Neural progenitor cell (in vitro differentiated cells): ENCODE measurements around the gene FBXL14.

ENCODE experiments used
- EZH2phosphoT487 ChIP-seq: fragments of 200-600 bp; sonication (generic); IDR thresholded peaks from 2 replicates; pipeline ENCODE4 v1.6.1; 2017; ENCODE audit warnings: antibody characterized with exemption
- TF ChIP-seq, protein P1 (sequence below): fragments of 200-600 bp; sonication (generic); IDR thresholded peaks from 2 replicates; pipeline ENCODE4 v1.5.1; 2017; ENCODE audit warnings: antibody characterized with exemption, mild to moderate bottlenecking

DNA sequence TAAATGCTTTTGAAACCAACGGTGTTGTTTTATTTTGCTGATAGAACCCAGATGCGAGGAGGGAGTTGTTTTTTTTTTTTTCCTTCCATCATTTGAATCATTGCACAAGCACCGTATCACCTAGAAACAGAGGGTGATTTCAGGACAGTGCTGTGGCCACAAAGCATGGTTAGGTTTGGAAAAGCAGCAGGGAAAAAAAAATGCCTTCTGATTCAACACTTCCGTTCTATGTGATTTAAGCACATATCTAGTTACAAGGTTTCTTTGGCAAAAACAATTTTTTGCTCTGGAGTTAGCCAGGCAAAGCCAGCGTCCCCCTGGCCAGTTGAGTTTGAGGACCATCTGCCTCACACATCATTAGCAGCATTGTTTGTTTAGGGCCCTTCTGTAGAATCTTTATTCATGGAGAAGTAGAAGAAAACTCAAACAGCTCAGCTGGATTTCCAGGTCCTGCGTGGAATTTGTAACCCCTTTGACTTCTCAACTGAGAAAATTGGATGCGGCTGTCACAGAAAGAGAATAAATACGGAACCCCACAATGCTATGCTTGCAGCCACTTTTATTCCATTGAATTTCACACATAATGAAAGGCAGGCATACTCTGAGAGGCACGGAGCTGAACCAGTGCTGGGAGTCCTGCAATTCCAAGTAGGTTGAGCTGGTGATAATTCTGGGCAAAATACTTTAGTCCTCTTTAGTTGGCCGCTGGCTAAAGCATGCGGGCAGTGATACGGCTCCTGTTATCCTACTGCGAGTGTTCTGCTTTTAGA, 17.6 kb upstream of the FBXL14 start:
- TF ChIP-seq, protein P1, sequence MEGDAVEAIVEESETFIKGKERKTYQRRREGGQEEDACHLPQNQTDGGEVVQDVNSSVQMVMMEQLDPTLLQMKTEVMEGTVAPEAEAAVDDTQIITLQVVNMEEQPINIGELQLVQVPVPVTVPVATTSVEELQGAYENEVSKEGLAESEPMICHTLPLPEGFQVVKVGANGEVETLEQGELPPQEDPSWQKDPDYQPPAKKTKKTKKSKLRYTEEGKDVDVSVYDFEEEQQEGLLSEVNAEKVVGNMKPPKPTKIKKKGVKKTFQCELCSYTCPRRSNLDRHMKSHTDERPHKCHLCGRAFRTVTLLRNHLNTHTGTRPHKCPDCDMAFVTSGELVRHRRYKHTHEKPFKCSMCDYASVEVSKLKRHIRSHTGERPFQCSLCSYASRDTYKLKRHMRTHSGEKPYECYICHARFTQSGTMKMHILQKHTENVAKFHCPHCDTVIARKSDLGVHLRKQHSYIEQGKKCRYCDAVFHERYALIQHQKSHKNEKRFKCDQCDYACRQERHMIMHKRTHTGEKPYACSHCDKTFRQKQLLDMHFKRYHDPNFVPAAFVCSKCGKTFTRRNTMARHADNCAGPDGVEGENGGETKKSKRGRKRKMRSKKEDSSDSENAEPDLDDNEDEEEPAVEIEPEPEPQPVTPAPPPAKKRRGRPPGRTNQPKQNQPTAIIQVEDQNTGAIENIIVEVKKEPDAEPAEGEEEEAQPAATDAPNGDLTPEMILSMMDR: no peak
- TF ChIP-seq EZH2phosphoT487: no peak
